Osteoblast (primary cell): ENCODE results near the gene SEMA4A. TPM values are rescaled to one million over a fixed set of nuclear protein-coding genes. Genes with fewer than 3 reads are reported as not detected.

Source experiments
- DNase-seq: peaks from one replicate; pipeline ENCODE4 v3.0.0; 2011; ENCODE audit warnings: low spot score, mixed read lengths; ENCODE audit not compliant: insufficient read length; ENCODE audit errors: missing footprints
- H2AFZ ChIP-seq: 2 replicates; pipeline ENCODE4 v1.6.0; 2011; ENCODE audit warnings: mild to moderate bottlenecking, low read length
- H3K27ac ChIP-seq: 2 replicates; pipeline ENCODE4 v1.5.1; 2011; ENCODE audit warnings: mild to moderate bottlenecking, low read depth, low read length, moderate library complexity
- H3K27me3 ChIP-seq: 2 replicates; pipeline ENCODE4 v1.6.0; 2012; ENCODE audit warnings: mild to moderate bottlenecking, control low read depth, inconsistent platforms, low read length, moderate library complexity; ENCODE audit not compliant: insufficient read depth
- H3K36me3 ChIP-seq: 2 replicates; pipeline ENCODE4 v1.5.1; 2011; ENCODE audit warnings: mild to moderate bottlenecking, low read length, control low read depth, moderate library complexity; ENCODE audit not compliant: insufficient read depth
- H3K4me1 ChIP-seq: 2 replicates; pipeline ENCODE4 v1.5.1; 2011; ENCODE audit warnings: mild to moderate bottlenecking, low read length, control low read depth, moderate library complexity; ENCODE audit not compliant: insufficient read depth
- H3K4me2 ChIP-seq: 2 replicates; pipeline ENCODE4 v1.6.0; 2011; ENCODE audit warnings: mild to moderate bottlenecking, low read length; ENCODE audit not compliant: insufficient read depth
- H3K4me3 ChIP-seq: fragments of 200-600 bp; sonication (generic); 3 replicates; pipeline ENCODE4 v1.5.1; 2012; ENCODE audit warnings: mild to moderate bottlenecking, low read length, inconsistent platforms; ENCODE audit not compliant: insufficient read depth
- H3K79me2 ChIP-seq: 2 replicates; pipeline ENCODE4 v1.6.0; 2012; ENCODE audit warnings: mild to moderate bottlenecking, low read length, control low read depth, inconsistent platforms; ENCODE audit not compliant: insufficient read depth
- H3K9me3 ChIP-seq: 2 replicates; pipeline ENCODE4 v1.5.1; 2011; ENCODE audit warnings: low read depth, low read length, control low read depth
- H4K20me1 ChIP-seq: 2 replicates; pipeline ENCODE4 v1.6.0; 2012; ENCODE audit warnings: mild to moderate bottlenecking, low read length, control low read depth; ENCODE audit not compliant: insufficient read depth
- total RNA-seq: library from RNA; depleted of rRNA; stranded (reverse); fragments of >200 nt; gene quantifications from 2 replicates; pipeline ENCODE4 v1.2.3, GENCODE V29; 2012
- TF ChIP-seq, protein P1 (sequence below): IDR thresholded peaks from 2 replicates; pipeline ENCODE4 v1.5.1; 2011; ENCODE audit warnings: mild to moderate bottlenecking, low read depth, low read length, moderate library complexity; ENCODE audit errors: extremely low read depth

The SEMA4A gene
- total RNA-seq, 1 donor, result 1.8 TPM

DNA sequence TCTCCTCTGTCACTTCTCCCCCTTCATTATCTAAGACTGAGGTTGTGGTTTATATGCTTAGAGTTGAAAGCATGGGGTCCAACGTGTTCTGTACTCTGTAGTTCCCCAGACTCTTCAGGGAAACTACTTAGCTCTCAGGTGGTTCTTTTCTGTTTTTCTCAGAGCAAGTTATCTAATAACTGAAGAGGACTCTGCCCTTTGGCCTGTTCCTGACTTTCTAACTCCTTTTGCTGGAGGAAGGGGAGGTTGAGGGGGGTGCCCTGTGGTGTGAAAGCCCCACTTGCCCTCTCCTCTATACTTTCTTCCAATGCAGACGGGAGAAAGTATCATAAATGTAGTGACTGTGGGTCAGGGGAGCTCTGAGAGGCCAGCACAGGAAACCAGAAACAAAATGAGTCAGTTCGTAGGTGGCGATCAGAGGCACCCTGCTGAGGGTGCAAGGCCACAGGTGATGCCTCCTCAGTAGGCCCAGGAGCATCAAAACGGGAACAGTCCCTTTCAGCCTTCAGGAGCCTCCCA, 45.5 kb downstream of the SEMA4A start:
- Histone ChIP-seq H3K36me3 (peaks cover 38% of the 10 kb centered on the region), H3K27me3 (no peaks in the 10 kb centered on the region), H3K4me1 (peaks cover 15% of the 10 kb centered on the region), H4K20me1 (peaks cover 45% of the 10 kb centered on the region), H2AFZ (no peak overlapping the region), H3K4me2 (no peak overlapping the region), H3K79me2 (peaks cover 87% of the 10 kb centered on the region), H3K27ac (no peak overlapping the region), H3K9me3 (no peaks in the 10 kb centered on the region), H3K4me3 (no peak overlapping the region)
- no peak for DNase-seq
- TF ChIP-seq, protein P1, sequence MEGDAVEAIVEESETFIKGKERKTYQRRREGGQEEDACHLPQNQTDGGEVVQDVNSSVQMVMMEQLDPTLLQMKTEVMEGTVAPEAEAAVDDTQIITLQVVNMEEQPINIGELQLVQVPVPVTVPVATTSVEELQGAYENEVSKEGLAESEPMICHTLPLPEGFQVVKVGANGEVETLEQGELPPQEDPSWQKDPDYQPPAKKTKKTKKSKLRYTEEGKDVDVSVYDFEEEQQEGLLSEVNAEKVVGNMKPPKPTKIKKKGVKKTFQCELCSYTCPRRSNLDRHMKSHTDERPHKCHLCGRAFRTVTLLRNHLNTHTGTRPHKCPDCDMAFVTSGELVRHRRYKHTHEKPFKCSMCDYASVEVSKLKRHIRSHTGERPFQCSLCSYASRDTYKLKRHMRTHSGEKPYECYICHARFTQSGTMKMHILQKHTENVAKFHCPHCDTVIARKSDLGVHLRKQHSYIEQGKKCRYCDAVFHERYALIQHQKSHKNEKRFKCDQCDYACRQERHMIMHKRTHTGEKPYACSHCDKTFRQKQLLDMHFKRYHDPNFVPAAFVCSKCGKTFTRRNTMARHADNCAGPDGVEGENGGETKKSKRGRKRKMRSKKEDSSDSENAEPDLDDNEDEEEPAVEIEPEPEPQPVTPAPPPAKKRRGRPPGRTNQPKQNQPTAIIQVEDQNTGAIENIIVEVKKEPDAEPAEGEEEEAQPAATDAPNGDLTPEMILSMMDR, result no peak

DNA sequence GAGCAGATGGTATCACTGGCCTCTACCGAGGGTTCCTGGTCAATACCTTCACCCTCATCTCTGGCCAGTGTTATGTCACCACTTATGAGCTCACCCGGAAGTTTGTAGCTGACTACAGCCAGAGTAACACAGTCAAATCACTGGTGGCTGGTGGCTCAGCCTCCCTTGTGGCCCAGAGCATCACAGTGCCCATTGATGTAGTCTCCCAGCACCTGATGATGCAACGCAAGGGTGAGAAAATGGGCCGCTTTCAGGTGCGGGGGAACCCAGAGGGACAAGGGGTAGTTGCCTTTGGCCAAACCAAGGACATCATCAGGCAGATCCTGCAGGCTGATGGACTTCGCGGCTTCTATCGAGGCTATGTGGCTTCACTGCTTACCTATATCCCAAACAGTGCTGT, 46.7 kb downstream of the SEMA4A start:
- H4K20me1 ChIP-seq, result peaks cover 37% of the 10 kb centered on the region

DNA sequence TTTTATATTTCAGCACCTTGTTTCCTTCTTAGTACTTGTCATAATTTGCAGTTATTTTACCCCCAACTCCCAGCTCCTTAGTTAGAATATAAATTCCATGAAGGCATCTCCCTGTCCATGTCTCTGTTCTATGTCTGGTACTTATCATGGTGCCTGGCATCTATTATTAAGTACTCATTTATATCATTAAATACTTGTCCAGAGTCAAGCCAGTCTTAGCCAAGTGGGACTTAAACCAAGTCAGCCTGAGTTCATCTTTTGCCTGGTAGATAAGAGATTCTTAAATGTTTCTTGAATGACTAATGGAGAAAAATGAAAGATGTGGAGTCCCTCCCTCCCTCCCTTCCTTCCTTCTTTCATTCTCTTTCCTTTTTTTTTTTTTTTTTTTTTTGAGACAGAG, 49.9 kb downstream of the SEMA4A start:
- Histone ChIP-seq H2AFZ (no peak overlapping the region), H3K36me3 (peaks cover 41% of the 10 kb centered on the region), H3K4me3 (no peak overlapping the region), H3K27me3 (no peaks in the 10 kb centered on the region), H4K20me1 (peaks cover 17% of the 10 kb centered on the region), H3K9me3 (no peaks in the 10 kb centered on the region), H3K79me2 (peaks cover 62% of the 10 kb centered on the region), H3K27ac (no peak overlapping the region), H3K4me1 (peaks cover 8% of the 10 kb centered on the region), H3K4me2 (no peak overlapping the region)
- TF ChIP-seq, protein P1, result no peak
- DNase-seq, result no peak

More for the DNA sequence above, 46.7 kb downstream of the SEMA4A start:
- Histone ChIP-seq H3K4me2 (no peak overlapping the region), H3K4me1 (peaks cover 8% of the 10 kb centered on the region), H3K4me3 (no peak overlapping the region), H2AFZ (no peak overlapping the region), H3K79me2 (peaks cover 82% of the 10 kb centered on the region), H3K27ac (no peak overlapping the region), H3K9me3 (no peaks in the 10 kb centered on the region), H3K36me3 (peaks cover 41% of the 10 kb centered on the region), H3K27me3 (no peaks in the 10 kb centered on the region)
- no peak for DNase-seq
- TF ChIP-seq, protein P1, result no peak

DNA sequence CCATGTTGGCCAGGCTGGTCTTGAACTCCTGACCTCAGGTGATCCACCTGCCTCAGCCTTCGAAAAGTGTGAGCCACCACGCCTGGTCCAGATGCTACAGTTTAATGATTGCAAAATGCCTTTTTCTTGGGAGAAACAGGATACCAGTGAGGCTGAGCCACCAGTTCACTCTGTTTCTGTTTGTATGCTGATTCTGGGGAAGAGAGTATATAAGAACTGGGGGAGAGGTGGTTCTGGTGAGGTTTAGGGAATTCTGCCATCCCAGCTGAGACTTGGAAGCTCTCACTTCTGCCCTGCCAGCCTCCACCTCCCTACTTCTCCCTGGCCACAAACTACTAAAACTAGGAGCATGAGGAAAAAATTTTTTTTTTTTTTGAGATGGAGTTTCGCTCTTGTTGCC, 51.3 kb downstream of the SEMA4A start:
- Histone ChIP-seq H3K4me1 (peaks cover 8% of the 10 kb centered on the region), H3K4me3 (no peak overlapping the region), H3K4me2 (no peak overlapping the region), H3K36me3 (peaks cover 45% of the 10 kb centered on the region), H2AFZ (no peak overlapping the region), H3K79me2 (peaks cover 52% of the 10 kb centered on the region), H3K27me3 (no peaks in the 10 kb centered on the region), H4K20me1 (peaks cover 4% of the 10 kb centered on the region), H3K9me3 (no peaks in the 10 kb centered on the region), H3K27ac (no peak overlapping the region)
- TF ChIP-seq, protein P1, result no peak
- no peak for DNase-seq
